Stimulated activated CD8-positive, alpha-beta memory T cell treated with anti-CD3 and anti-CD28 coated beads, Interleukin-12 subunit alpha, Interleukin-12 subunit beta, amount 100 ng/mL, for 4 hours (primary cell): ENCODE data around the gene OSBP2.

Experiments
- DNase-seq: peaks from one replicate; pipeline ENCODE4 v3.0.0-alpha.2; 2020; ENCODE audit warnings: low read depth

Gene OSBP2

DNA sequence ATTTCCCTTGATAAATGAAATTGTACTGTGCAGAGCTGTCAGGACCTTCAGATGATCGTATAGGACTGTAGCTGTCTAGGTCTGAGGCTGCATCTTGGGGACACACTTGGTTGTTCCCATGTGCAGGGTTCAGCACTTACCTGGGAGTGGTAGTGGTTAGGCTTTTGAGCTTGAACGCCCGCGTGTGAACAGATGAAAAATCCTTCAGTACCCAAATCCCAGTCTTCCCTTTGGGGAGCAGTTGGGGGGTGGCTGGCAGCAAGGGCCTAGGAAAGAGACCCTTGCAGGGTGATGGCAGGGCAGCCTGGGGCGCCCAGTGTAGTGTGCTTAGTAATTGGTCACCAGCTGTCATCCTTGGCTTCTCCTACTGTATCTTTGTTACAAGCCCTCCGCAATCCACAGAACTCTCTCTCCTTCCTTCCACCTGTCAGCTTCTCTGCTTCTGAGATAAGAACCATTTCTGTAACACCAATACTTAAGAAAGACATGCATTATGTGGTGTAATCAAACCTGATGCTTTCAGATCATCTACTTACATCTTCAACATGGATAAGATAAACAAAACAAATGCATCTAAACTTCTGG is 209.3 kb downstream of the OSBP2 start:
- no peak for DNase-seq

DNA sequence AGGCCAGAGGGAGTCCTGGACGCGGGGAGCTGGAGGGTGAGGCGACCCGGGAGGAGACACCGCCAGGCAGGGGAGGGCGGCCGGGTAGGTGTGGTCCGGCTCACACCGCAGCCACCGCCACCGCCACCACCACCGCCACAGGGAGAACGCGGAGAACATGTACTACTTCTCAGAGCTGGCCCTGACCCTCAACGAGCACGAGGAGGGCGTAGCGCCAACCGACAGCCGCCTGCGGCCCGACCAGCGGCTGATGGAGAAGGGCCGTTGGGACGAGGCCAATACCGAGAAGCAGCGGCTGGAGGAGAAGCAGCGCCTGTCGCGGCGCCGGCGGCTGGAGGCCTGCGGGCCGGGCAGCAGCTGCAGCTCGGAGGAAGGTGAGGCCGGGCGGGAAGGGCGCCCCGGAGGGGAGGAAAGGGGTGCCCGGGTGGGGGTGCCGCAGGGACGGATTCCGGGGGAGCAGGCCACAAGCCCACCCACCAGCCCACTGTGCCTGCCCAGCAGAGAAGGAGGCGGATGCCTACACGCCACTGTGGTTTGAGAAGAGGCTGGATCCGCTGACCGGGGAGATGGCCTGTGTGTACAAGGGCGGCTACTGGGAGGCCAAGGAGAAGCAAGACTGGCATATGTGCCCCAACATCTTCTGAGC is 211.1 kb downstream of the OSBP2 start:
- no peak for DNase-seq

DNA sequence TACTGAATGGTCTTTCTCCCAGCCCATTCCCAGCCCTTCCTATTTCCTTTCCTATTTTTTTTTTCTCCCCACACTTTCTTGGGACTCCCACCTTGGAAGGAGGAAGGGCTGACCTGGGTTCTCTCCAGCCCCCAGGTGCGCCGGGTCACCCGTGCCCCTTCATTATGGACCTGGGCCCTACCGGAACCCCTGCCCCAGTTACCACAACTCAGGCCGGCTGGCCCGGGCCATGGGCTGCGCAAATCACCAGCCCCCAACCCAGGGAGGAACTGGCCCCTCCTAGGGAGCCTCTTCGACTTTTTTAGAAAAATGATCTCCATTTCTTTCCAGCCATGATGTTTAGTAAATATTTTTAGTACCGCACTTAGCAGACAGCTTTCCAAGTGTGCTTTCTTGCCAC is 211.7 kb downstream of the OSBP2 start:
- DNase-seq = no peak

DNA sequence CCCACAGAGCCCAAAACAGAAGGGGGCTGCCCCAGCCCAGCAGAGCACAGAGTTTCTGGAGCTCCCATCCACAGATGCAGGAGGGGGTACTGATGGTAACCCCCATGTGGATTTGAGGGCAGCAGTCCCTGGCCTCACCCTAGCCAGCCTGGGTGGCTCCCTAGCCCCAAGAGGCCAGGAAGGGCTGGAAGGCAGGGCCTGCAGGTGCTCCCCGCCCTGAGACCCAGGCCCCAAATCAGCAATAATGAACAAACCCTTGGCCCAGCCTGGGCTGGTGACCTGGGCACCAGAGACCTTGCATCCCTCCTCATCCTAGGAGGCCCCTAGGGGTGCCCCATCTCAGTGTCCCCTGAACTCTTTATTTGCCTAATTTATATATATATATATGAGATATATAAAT is 212.3 kb downstream of the OSBP2 start:
- no peak for DNase-seq

DNA sequence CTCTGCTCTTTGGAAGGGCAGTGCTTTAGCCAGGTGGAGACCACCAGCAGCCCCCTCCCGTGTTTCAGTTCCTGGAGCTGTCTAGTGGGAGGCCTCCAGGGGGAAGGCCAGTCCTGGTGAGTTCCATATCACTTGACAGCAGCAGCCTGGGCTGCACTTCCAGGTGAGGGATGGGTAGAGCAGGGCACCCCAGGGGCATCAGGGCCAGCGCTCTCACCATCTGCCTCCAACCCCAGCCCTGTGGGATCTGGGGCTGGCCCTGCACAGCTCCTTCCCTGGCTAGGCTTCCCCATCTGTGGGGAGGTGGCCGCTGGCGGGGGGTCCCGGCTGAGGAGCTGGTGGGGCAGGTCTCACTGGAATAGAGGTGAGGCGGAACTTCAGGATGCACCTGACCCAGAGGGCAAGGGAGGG is 213.4 kb downstream of the OSBP2 start:
- DNase-seq = no peak

DNA sequence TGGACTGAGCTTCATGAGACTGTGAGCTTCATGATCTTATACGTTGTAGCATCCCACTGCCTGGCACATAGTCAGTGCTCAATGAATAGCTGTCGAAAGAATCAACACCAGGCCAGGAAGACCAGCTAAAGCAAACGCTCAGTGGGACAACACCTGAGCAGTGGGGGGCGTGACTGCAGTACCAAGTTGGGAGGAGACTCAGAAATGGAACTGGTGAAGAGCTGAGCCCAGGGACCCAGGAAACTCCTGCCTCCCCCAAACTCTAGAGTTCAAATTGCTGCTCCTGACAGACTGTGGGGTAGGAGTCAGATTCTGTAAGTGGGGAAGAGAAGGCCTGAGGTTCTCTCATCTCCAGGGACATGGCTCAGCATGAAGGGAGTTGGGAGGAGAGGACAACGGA is 214.6 kb downstream of the OSBP2 start:
- DNase-seq = no peak

DNA sequence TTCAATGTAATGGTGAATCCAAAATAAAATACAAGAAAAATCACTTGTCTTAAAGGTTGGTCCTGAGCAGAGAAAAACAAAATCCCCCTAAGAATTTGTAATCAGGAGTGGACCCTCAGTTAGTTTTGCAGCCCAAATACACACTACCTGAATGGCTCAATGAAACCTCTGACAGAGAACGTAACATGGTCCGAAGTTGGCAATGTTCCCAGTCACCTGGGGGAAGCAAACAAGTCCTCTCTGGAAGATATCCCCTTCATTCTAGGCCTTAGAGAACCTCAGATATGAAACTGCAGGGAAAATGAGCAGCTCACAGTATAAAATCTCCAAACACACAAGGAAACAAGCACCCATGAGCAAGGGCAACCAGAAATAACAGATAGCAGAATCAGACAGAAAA is 215.7 kb downstream of the OSBP2 start:
- DNase-seq = no peak

DNA sequence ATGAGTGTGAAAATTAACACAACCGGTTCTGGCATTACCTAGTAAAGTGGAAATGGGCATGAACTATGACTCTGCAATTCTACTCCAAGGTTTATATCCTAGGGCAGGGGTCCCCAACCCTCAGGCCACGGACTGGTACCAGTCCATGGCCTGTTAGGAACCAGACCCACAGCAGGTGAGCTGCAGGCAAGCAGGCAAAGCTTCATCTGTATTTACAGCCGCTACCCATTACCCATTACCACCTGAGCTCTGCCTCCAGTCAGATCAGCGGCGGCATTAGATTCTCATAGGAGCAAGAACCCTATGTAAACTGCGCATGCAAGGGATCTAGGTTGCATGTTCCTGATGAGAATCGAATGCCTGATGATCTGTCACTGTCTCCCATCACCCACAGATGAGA is 224.1 kb downstream of the OSBP2 start:
- no peak for DNase-seq

DNA sequence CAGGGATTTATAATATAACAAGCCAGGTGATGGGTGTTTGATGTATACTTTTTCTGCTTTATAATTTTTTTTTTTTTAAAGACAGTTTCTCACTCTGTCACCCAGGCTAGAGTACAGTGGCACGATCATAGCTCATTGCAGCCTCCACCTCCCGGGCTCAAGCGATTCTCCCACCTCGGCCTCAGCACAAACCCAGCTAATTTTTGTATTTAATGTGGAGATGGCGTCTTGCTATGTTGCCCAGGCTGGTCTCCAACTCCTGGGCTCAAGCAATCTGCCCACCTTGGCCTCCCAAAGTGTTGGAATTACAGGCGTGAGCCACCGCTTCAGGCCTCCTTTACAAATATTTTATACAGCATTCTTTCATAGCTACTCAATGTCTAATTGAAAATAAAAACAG is 225.3 kb downstream of the OSBP2 start:
- no peak for DNase-seq

DNA sequence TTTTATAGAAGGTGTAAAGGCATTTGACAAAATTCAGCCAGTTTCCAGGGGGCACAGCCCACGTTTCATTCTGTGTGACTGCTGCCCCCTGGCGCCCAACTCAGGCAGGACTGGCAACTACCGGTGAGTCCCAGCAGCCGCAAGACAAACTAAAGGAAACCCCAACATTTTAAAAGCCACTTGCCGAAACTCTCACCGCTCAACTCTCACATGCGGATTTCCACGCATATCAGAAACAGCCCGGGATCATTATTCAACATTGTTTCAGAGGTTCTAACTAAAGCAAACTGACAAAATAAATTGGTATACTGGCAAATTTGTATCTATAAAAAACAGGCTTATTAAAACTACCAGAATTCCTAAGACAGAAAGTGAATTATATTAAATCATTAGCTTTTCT is 225.7 kb downstream of the OSBP2 start:
- peak; percentile 68 for DNase-seq

DNA sequence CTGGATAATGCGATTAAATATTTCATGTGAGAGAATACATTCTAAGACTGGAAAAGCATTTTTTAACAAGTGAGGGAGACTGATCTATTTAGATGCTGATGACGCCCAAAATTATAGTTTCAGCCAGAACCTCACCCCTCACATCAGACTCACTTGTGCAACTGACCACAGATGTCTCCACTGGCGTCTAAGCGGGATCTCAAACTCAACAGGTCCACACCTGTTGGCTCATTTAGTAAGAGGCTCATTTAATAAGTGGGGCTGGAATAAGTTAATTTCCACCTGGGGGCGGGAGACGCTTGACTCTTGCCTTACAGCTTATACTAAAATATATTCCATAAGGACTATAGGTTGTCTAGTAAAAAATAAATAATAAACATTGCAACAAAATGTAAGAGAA is 226.4 kb downstream of the OSBP2 start:
- no peak for DNase-seq

DNA sequence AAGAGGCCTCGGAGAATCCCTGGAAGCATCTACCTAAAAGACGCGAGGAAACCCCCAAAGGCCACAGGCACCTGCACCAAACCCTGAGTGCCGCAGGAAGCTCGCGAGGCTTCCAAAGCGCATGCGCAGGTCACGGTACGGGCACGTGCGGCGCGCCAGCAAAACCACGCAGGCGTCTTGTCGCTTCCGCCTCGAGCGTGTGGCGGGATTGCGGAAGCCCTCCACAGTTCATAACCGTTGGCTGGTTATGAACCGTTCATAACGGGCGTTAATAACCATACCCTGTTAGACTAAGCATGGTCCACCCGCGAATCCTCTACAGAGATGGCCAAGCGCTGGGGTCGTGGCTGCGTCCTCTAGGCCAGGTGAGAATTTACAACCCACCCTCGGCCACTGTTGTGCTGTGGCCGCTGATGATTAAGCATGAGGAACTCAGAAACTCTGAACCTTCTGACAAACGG is 227.5 kb downstream of the OSBP2 start:
- peak; percentile 70 for DNase-seq

DNA sequence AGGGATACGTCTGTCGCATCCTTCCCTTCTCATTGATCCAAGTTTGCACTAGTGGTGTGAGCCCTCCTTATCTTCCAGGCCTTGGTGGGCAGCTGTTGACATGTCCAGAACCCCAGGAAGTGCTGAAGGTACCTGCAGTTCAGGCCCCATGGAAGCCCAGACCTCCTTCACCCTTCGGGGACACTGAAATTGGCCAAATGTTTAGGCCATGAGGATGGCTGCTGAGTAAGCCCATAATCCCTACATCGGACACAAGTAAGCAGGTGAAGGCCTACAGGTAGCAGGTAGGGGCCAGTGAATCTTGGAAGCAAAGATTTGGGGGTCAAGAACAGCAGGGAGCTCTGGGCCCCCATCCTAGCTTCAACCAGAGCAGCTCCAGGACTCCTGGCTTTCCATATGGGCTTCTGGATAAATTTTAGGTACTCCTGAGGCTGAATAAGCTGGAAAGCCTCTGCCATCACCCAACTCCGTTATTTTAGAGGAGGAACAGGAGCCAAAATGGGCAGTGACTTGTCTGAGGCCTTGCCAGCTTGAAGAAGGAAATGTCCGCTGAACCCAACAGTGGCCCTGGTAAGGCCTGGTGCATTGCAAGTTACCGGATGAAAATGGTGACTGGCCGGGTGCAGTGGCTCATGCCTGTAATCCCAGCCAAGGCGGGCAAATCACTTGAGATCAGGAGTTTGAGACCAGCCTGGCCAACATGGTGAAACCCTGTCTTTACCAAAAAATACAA is 228.7 kb downstream of the OSBP2 start:
- DNase-seq = no peak

DNA sequence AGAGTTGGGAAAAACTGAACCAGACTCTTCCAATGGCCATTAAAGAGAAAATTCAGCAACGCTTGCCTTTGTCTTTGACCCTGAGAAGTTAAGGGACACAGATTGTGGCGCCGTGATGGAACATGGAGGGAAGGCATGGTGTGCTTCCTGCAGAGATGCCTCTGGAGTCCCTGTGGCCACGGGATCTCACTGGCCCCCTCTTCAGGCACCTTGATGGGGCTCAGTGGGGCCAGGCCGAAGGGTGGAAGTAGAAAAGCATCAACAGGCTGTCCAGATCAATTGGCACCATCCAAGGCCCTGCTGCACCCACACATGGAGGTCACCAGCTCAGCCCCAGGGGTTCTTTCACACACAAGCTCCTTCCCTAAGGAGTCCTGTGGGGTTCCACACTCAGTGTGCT is 231.0 kb downstream of the OSBP2 start:
- DNase-seq = no peak

DNA sequence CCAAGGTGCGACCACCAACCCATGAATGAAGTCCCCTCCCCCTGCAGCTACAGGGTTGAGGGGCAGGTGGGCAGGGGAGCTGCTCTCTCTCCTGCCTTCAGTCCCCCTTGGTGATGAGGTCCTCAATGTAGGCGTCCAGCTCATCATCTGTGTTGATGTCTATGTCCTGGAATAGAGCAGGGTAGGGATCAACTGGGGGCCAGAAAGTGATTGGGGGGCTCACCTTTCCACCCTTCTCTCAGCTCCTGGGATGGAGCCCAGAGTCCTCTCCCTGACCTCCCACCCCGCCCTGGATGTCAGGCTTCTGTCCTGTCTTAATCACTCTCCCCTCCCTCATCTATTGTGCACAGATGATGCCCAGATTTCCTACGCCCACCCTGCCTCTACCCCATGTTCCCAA is 232.0 kb downstream of the OSBP2 start:
- DNase-seq = no peak

DNA sequence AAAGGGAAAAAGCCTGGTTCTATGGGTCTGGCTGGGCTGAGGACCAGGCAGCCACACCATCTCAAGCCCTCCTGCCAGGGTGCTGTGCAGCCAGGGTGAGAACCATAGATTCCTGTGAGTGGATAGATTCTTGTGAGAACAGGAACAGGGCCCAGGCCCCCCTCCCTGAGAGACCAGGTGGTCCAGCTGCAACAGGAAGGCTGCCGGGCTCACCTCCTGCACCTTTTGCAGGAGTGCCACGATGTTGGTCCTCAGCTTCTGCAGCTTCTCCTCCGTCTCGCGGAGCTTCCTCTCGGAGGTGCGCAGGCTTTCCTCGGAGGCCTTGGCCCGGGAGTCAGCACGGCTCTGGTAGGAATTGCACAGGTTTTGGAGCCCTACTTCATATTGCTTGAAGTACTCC is 233.1 kb downstream of the OSBP2 start:
- DNase-seq = no peak

DNA sequence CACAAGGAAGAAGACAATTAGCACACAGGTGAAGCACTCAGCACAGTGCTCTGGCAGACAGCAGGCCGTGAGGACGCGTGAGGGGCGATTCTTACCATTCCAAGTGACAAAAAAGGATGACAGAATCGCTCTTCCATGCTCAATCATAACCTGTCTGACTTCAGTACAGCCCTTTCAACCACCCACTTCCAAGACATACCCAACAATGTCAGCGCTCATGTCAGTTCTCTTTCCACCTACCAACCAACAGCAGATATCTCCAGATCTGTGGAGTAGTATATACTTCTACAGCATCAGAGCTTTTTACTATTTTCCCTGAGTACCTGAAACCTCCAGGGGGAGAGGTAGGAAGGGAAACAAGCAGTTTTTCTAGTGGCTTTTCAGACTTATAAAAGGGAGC is 233.7 kb downstream of the OSBP2 start:
- DNase-seq = no peak

DNA sequence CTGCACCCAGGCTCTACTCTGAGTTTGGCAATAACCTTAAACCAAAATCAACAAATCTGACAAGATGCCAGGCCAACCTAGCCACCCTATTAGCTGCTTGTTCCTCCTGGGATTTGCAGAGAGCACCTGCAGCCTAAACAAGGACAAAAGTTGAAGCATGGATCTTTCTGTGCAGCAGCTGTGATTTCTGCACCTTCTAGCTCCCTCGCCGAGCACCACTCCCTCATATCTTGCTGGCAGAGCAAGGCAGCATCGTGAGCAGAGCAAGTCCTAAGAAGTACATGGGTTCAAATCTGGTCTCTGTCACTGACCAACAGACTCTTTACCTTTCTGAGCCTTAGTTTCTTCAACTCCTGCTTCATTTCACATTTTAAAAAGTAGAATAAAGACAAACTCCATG is 235.6 kb downstream of the OSBP2 start:
- no peak for DNase-seq

DNA sequence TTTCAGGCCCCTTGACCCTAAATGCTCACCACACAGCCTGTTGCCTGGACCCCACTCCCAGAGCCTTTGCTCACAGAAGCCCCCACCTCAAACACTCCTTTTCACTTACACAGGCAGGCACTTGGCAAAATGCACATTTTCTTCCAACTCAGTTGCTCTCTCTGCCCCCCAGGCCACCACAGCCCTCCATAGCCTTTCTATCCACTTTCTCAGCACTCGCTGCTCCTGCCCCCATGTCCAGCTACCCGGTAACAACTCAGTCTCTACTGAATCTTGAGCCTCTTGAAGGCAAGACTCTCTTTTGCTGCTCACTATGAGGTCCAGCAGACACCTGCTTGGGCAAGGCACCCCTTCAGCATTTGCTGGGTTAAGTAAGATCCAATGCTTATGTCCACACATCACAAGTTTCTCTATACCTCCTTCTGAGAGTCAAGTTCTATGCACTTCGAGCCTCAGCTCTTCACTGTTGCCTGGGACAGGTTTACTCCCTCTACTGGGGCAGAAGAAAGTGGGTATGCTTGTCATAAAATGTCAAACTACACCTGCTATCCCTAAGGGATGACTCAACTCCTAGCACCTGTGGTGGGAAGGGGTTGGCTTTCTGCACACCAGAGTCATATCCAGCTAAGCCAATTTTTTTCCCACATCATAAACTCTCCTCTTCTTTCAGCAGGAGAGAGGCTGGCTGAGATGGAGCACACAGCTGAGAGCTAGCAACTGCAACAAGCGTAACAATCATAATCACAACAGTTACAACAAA is 237.0 kb downstream of the OSBP2 start:
- no peak for DNase-seq

DNA sequence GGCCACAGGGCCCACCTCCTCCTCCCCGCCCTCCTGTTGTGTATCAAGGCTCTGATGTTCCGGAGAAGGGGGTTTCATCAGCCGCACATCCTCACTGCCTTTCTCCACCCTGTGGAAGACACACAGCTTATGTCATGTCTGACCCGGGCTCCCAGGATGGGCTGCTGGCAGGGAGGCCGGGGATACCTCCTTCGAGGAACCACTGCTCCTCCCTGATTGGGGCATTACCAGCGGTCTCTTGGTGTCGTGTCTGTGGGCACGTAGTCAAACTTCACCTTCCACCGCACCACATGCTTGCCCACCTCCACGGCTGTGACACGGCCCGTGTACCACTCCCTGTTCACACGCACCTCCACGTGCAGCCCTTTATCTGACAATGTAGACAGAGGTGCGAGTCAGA is 238.0 kb downstream of the OSBP2 start:
- DNase-seq = no peak

DNA sequence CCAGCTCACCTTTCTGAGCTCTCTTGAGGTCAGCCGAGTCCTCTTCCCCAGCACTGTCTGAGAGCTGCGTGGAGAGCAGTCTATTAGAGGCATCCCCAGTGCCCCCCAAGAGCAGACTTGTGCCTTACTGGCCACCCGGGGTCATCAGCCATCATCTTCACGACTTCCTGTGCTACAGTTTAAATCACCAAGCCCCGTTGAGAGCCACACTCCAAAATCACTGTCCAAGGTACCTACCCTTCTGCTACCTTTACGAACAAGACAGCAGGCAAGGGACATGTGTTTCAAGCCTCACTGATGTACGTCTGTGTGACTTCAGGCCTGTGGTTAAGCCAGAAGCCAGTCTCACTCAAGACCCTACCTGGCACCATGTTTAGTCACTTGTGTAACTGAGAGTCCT is 238.8 kb downstream of the OSBP2 start:
- DNase-seq = no peak

DNA sequence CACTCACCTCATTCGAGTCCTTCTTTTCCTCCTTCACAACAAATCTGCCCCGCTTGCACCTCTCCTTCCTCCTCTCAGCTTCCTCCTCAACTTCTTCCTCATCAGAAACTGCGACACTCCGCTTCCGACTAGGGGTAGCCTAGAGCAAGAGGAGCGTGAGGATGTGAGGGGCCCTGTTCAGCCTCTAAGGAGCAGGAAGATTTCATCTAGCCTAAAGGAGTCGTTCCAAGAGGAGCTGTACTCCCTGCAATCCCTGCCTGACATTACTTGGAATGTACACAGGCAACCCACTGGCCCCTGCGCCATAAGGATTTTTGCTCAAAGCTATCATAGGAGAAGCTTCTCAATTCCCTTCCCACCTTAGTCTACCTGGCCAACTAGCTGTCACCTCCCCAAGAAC is 239.4 kb downstream of the OSBP2 start:
- DNase-seq = no peak
